ENCODE results near the gene MTFMT.
"Not testable (repeated sequence)": the region's sequence is repeated elsewhere in the genome, so short reads cannot be mapped to it uniquely, and the experiment has no call there.

Gene MTFMT

GRCh38 chr15:65056106-65056505, 26.7 kb upstream of the MTFMT start:
- DNase-seq (ENCODE audit: insufficient read length, low spot score) (no peak), FAIRE-seq (no peak)
- no peak for TF ChIP-seq POLR2A (IDR thresholded peaks at IDR 0.05; ENCODE audit: low read depth, low read length)

GRCh38 chr15:65055201-65055870, 25.9 kb upstream of the MTFMT start:
- no peak for TF ChIP-seq POLR2A (IDR thresholded peaks at IDR 0.05; ENCODE audit: low read depth, low read length)
- DNase-seq (ENCODE audit: insufficient read length, low spot score), result no peak
- no peak for FAIRE-seq

- no peak for TF ChIP-seq POLR2A (IDR thresholded peaks at IDR 0.05; ENCODE audit: low read depth, low read length)
- peak; percentile 54 for DNase-seq (ENCODE audit: insufficient read length, low spot score)
- no peak for FAIRE-seq
These were observed 25.1 kb upstream of the MTFMT start for GRCh38 chr15:65054333-65055200.

- DNase-seq (ENCODE audit: insufficient read length, low spot score) (no peak), FAIRE-seq (no peak)
- TF ChIP-seq POLR2A (IDR thresholded peaks at IDR 0.05; ENCODE audit: low read depth, low read length), result no peak
These were observed 23.5 kb upstream of the MTFMT start for GRCh38 chr15:65052956-65053355.

GRCh38 chr15:65051266-65051665, 21.8 kb upstream of the MTFMT start:
- no peak for FAIRE-seq
- TF ChIP-seq POLR2A (IDR thresholded peaks at IDR 0.05; ENCODE audit: low read depth, low read length), result no peak

GRCh38 chr15:65050270-65050669, 20.8 kb upstream of the MTFMT start:
- FAIRE-seq (no peak), DNase-seq (ENCODE audit: insufficient read length, low spot score) (no peak)
- no peak for TF ChIP-seq POLR2A (IDR thresholded peaks at IDR 0.05; ENCODE audit: low read depth, low read length)

More at GRCh38 chr15:65051266-65051665, 21.8 kb upstream of the MTFMT start:
- DNase-seq (ENCODE audit: insufficient read length, low spot score), result no peak

GRCh38 chr15:65049418-65049840, 20.0 kb upstream of the MTFMT start:
- no peak for TF ChIP-seq POLR2A (IDR thresholded peaks at IDR 0.05; ENCODE audit: low read depth, low read length)
- FAIRE-seq (no peak), DNase-seq (ENCODE audit: insufficient read length, low spot score) (peak; percentile 84)

- DNase-seq (ENCODE audit: insufficient read length, low spot score) (no peak), FAIRE-seq (no peak)
- TF ChIP-seq POLR2A (IDR thresholded peaks at IDR 0.05; ENCODE audit: low read depth, low read length), result no peak
These were observed 18.8 kb upstream of the MTFMT start for GRCh38 chr15:65048241-65048640.

- no peak for FAIRE-seq
- DNase-seq (ENCODE audit: insufficient read length, low spot score), result no peak
- TF ChIP-seq POLR2A (IDR thresholded peaks at IDR 0.05; ENCODE audit: low read depth, low read length), result no peak
These were observed 15.5 kb upstream of the MTFMT start, which contains the start of gene SLC51B for GRCh38 chr15:65044724-65045481. SLC51B (plus strand) TSS chr15:65045387; CDS start chr15:65050005, 4,618 bp downstream.

- not testable (repeated sequence) for FAIRE-seq; DNase-seq (ENCODE audit: insufficient read length, low spot score)
These were observed 14.8 kb upstream of the MTFMT start for GRCh38 chr15:65044218-65044617.

GRCh38 chr15:65042776-65043327, 13.4 kb upstream of the MTFMT start:
- TF ChIP-seq POLR2A (IDR thresholded peaks at IDR 0.05; ENCODE audit: low read depth, low read length), result no peak
- no peak for FAIRE-seq

GRCh38 chr15:65041787-65042186, 12.3 kb upstream of the MTFMT start:
- no peak for TF ChIP-seq POLR2A (IDR thresholded peaks at IDR 0.05; ENCODE audit: low read depth, low read length)
- no peak for FAIRE-seq

More at GRCh38 chr15:65042776-65043327, 13.4 kb upstream of the MTFMT start:
- no peak for DNase-seq (ENCODE audit: insufficient read length, low spot score)

GRCh38 chr15:65040461-65040860, 11.0 kb upstream of the MTFMT start:
- DNase-seq (ENCODE audit: insufficient read length, low spot score), result no peak
- no peak for TF ChIP-seq POLR2A (IDR thresholded peaks at IDR 0.05; ENCODE audit: low read depth, low read length)
- FAIRE-seq, result no peak

More at GRCh38 chr15:65041787-65042186, 12.3 kb upstream of the MTFMT start:
- no peak for DNase-seq (ENCODE audit: insufficient read length, low spot score)

GRCh38 chr15:65038836-65039235, 9.4 kb upstream of the MTFMT start:
- no peak for FAIRE-seq
- no peak for TF ChIP-seq POLR2A (IDR thresholded peaks at IDR 0.05; ENCODE audit: low read depth, low read length)

More at GRCh38 chr15:65038836-65039235, 9.4 kb upstream of the MTFMT start:
- DNase-seq (ENCODE audit: insufficient read length, low spot score), result no peak

Measured in H54 (cell line).